RWPE2 (cell line): ENCODE data around the gene UBE4B.

Source experiments
- ATAC-seq: fragments of 200-7000 bp; cut with Tn5 transposase; 3 replicates; pipeline ENCODE4 v1.9.1; 2021; ENCODE audit warnings: low read depth
- DNase-seq: peaks from one replicate; pipeline ENCODE4 v3.0.0-alpha.2; 2020; ENCODE audit warnings: low spot score
- H3K27ac ChIP-seq: fragments of 450-650 bp; 2 replicates; pipeline ENCODE4 v1.5.1; 2017; ENCODE audit warnings: mild to moderate bottlenecking; ENCODE audit not compliant: poor library complexity, severe bottlenecking
- H3K27me3 ChIP-seq: fragments of 250-450 bp; sonication (Bioruptor Pico); 2 replicates; pipeline ENCODE4 v1.5.1; 2021; ENCODE audit warnings: mild to moderate bottlenecking, moderate library complexity; ENCODE audit not compliant: insufficient read depth, poor library complexity, severe bottlenecking
- H3K36me3 ChIP-seq: fragments of 250-450 bp; sonication (Bioruptor Pico); 2 replicates; pipeline ENCODE4 v1.5.1; 2020; ENCODE audit warnings: low read depth, mild to moderate bottlenecking, moderate library complexity
- H3K4me1 ChIP-seq: fragments of 250-450 bp; sonication (Bioruptor Pico); 2 replicates; pipeline ENCODE4 v1.5.1; 2021; ENCODE audit warnings: mild to moderate bottlenecking, moderate library complexity; ENCODE audit not compliant: insufficient read depth, poor library complexity, severe bottlenecking
- H3K4me3 ChIP-seq: fragments of 250-450 bp; sonication (Bioruptor Pico); 2 replicates; pipeline ENCODE4 v1.5.1; 2021; ENCODE audit warnings: mild to moderate bottlenecking, moderate library complexity; ENCODE audit not compliant: severe bottlenecking
- H3K9me3 ChIP-seq: fragments of 250-450 bp; sonication (Bioruptor Pico); 2 replicates; pipeline ENCODE4 v1.5.1; 2021; ENCODE audit warnings: mild to moderate bottlenecking, moderate library complexity; ENCODE audit not compliant: severe bottlenecking
- CTCF ChIP-seq: fragments of 450-650 bp; IDR thresholded peaks from one replicate; pipeline ENCODE4 v1.5.1; 2017; ENCODE audit warnings: mild to moderate bottlenecking, moderate library complexity; ENCODE audit not compliant: poor library complexity, severe bottlenecking

Gene UBE4B

GRCh38 chr1:10161541-10162290 lies 129.0 kb downstream of the UBE4B start:
- TF ChIP-seq CTCF = no peak
- no peak for ATAC-seq
- Histone ChIP-seq H3K36me3 (peaks cover 15% of the 10 kb centered on the region), H3K27me3 (no peaks in the 10 kb centered on the region), H3K4me3 (no peak overlapping the region), H3K27ac (no peak overlapping the region), H3K4me1 (no peaks in the 10 kb centered on the region), H3K9me3 (no peaks in the 10 kb centered on the region)
- DNase-seq = no peak

GRCh38 chr1:10168912-10169514 lies 136.3 kb downstream of the UBE4B start:
- peaks cover 19% of the 10 kb centered on the region for H3K36me3 ChIP-seq
- ATAC-seq = no peak

DNA sequence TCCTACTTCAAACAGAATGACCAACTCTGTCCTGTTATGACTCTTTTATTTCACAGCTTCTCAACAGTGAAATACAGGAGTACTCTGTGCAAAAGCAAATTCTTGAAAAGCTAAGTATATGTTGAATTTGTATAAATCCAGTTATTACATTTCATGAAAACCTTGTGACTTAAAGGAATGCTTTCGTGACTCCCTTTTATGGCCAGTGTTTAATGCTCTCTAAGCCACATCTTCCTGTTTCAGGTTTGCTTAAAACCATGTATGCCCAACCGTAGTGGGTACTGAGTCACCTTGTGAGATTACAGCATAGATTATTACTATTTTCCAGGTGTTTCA lies 137.4 kb downstream of the UBE4B start:
- Histone ChIP-seq H3K9me3 (no peaks in the 10 kb centered on the region), H3K36me3 (peaks cover 19% of the 10 kb centered on the region), H3K4me1 (peaks cover 16% of the 10 kb centered on the region), H3K27ac (peak overlapping the region; percentile 80), H3K4me3 (no peak overlapping the region), H3K27me3 (no peaks in the 10 kb centered on the region)
- ATAC-seq (peak; percentile 92), DNase-seq (no peak)
- TF ChIP-seq CTCF = no peak

More at GRCh38 chr1:10168912-10169514, 136.3 kb downstream of the UBE4B start:
- Histone ChIP-seq H3K9me3 (no peaks in the 10 kb centered on the region), H3K27me3 (no peaks in the 10 kb centered on the region), H3K4me1 (peaks cover 16% of the 10 kb centered on the region), H3K27ac (peak overlapping the region; percentile 80), H3K4me3 (no peak overlapping the region)
- TF ChIP-seq CTCF = no peak
- DNase-seq = no peak

GRCh38 chr1:10171105-10171767 lies 138.5 kb downstream of the UBE4B start:
- ATAC-seq (no peak), DNase-seq (no peak)
- H3K4me3 ChIP-seq = no peak overlapping the region
- no peaks in the 10 kb centered on the region for H3K27me3 ChIP-seq
- no peaks in the 10 kb centered on the region for H3K9me3 ChIP-seq
- peak overlapping the region; percentile 80 for H3K27ac ChIP-seq
- peaks cover 16% of the 10 kb centered on the region for H3K4me1 ChIP-seq
- no peak for TF ChIP-seq CTCF
- peaks cover 19% of the 10 kb centered on the region for H3K36me3 ChIP-seq
